GM21526 (cell line): ENCODE data around the gene SERTAD1.
"Not testable (repeated sequence)": the region's sequence is repeated elsewhere in the genome, so short reads cannot be mapped to it uniquely, and the experiment has no call there.

Source experiments
- ATAC-seq: cut with Tn5 transposase; IDR thresholded peaks from one replicate; pipeline ENCODE4 v1.9.1; 2021; ENCODE audit warnings: moderate library complexity; ENCODE audit not compliant: unreplicated experiment, low FRiP score

Gene SERTAD1

GRCh38 chr19:40452016-40452415 is 26.2 kb upstream of the SERTAD1 start:
- no peak for ATAC-seq

DNA sequence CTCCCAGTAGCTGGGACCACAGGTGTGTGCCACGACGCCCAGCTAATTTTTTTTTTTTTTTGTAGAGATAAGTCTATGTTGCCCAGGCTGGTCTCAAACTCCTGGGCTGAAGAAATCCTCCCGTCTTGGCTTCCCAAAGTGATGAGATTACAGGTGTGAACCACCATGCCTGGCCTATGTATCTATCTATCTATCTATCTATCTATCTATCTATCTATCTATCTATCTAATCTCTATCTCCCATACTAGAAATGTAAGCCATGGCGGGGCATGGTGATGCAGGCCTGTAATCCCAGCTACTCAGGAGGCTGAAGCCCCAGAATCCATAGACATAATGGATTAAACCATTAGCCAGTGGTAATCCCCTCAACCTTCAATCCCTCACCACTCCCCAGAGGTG is 24.9 kb upstream of the SERTAD1 start:
- ATAC-seq: no peak

- ATAC-seq: no peak
Observed at GRCh38 chr19:40449506-40449905, 23.7 kb upstream of the SERTAD1 start.

- ATAC-seq: no peak
Observed at GRCh38 chr19:40446263-40446784, 20.5 kb upstream of the SERTAD1 start.

DNA sequence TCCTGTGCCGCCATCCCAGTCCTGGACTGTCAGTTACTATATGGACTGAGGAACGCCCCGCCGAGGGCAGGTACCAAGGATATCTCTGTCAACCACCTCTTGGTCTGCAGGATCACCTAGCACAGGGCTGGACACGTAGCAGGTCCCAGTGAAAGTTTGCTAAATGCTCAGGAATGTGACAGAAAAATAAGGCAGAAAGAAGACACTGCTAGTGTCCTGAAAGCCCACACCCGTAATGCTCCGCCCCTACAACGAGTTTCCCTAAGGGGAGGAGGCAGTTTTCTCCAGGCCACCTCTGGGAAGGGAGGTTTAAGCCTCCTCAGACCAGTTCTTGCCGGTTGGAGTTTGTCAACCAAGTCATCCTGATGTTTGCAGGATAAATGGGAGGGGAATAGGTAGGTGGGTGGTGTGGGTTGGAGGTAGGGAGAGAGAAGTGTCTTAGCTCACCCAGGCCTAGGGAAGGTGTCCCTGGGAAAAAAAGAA is 20.0 kb upstream of the SERTAD1 start:
- ATAC-seq: no peak

DNA sequence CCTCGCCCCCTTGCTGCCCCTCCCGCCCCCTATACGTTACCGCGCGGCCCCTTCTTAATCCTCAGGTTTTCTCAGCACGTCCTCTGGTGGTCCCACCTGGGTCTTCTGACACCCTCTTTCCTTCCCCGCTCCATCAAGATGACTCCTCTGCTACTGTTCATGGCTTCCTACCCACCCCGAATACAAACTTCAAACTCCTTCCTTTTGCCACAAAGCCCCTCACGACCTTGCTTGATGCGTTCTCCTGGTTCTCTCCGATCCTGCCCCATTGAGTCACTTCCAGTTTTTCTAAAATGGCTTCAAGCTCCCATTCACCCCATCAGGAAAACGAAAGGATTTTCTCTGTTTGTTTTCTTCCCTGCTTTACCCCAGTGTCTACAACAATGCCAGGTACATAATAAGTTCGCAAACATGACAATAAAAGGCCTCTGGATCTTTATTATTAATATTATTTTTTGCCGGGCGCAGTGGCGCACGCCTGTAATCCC is 19.1 kb upstream of the SERTAD1 start:
- ATAC-seq: no peak

GRCh38 chr19:40444000-40444824 is 18.4 kb upstream of the SERTAD1 start, which contains the start of gene SERTAD3:
Gene SERTAD3, minus strand, starts transcription at chr19:40444335. Its CDS starts 2,255 bp downstream, at chr19:40442080.
- ATAC-seq: peak; percentile 55

DNA sequence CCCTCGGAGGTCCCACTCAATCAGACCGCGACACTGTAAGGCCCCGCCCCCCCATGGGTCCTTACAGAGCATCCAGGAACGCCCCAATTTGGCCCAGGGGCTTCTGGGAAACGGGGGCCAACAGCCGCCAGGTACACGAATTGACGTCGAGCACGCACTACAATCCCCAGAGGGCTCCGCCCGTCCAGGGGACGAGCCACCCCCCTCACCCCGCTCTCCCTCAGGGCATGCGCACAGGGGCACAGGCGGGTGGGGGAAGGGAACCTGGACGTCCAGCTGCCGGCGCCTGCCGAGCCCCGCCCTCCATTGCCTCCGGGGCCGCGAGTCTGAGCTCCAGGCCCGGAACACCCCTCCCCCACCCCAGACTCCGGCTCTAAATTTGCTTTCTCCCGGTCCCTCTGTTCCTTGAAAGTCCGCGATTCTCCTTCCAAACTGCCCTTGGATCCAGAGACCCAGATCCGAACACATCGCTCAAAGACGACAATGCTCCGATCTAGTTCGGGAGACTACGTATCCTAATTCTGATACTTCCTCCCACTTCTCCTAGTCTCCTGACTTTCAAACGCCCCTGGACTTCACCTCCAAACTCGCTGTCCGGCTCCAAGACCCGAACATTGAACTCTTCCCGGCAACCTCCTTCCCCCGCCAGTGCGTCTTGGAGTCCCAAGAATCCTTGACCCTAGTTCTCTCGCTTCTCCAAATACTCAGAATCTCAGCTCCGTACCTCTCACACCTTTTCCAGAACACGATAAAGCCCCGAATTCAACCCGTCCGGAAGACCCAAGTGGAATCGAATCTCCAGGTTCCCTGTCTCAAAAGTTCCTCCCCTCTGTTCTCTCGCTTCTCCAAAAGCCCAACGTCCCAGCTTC is 17.6 kb upstream of the SERTAD1 start:
- peak; percentile 60 for ATAC-seq

DNA sequence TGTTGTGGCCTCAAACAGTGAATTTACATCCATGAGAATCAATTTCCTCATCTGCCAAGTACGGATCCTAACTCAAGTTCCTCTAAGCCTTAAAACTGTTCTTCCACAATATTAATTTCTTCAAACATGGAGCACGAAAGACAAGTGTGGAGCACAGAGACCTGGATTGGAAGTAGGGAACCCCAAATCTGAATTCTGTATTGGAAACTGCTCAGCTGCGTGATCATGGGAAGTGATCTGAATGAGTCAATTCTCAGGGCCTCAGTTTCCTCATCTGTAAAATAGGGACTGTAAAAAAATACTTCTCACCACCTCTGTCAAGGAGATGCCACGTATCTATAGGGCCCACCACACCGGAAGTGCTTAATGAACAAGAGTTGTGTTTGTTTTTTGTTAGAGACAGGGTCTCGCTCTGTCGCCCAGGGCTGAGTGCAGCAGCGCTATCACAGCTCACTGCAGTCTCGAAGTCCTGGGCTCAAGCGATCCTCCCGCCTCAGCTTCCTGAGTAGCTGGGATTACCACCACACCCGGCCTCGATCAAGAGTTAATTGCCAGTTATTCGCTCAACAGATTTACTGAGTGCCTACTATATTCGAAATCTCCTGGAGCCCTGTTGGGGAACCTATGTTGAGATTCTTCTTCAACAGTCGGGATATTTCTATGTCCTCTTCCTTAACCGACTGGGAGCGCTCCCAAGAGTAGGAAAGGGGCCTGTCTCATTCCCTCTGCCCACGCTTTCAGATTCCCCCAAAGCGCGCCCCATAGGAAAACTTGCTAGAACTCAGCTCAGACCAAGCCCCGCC is 16.7 kb upstream of the SERTAD1 start:
- ATAC-seq: no peak

DNA sequence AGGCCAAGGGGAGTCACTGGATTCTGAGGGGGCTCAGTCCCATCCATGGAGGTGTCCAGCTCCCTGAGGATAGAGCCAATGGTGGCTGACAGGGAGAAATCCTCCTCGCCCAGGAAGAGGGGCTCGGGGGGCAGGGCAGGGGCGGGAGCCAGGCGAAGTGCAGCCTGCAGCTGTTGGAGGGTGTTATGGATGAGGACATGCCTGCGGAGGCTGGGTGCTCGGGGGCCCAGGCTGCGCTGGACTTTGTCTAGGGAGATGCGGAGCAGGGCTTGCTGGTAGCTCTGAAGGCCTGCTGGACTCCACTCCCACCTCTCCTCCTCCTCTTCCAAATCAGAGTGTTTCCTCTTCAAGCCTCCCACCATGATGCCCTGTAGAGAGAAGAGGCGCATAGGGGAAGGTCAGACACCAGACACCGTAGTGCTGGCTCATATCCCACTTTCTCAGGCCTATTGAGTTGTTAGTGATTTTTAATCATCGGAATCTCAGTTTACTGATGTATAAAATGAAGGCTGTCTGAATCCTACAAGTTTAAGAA is 16.0 kb upstream of the SERTAD1 start:
- no peak for ATAC-seq

DNA sequence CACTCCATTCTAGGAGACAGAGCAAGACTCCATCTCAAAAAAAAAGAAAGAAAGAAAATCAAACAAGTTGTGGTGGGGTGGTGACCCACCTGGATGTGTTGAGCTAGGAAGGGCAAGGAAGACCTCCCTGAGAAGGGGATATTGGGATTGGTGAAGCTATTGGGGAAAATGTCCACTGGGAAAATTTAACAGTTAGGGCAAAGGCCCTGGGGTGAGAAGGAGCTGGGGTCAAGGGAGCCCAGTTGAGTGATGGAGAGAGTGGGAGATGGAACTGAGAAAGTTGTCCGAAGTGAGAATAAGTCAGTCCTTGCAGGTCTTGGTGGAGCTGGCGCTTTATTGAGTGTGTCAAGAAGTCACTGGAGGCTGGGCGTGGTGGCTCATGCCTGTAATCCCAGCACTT is 12.5 kb upstream of the SERTAD1 start:
- no peak for ATAC-seq

DNA sequence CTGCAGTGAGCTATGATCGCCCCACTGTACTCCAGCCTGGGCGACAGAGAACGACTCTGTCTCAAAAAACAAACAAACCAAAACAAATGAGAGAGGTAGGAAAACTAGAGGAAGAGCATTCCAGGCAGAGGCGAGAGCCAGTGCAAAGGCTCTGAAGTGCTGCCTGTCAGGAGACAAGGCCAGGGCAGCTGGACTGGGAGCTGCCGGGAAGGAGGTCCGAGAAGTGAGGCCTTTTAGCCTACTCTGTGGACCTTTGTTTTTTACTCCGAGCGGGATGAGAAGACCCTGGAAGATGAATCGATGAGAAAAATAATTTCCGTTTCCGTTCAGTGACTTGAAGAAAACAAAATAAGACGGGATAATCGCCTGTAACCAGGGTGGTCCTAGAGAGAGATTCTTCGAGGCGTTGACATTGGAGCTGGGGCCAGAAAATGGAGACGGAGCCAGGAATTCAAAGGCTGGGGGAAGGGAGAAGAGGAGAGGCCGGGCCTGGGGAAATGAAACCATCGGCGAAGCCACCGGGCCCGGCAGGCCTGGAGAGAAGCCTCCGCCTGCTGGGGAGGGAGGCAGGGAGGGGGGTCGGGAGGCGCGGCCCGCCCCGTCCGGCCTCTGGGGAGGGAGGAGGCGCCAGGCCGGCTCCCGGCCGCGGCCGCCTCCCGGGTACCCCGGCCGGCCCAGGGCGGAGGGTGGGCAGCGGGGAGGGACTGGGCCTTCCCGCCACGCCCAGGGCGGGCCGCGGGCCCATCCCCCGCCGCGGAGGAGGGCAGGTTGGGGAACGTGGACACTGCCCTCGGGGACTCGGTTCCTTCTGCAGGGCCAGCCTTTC is 7.8 kb upstream of the SERTAD1 start:
- ATAC-seq: no peak

GRCh38 chr19:40432760-40433159 is 7.0 kb upstream of the SERTAD1 start:
- ATAC-seq: not testable (repeated sequence)

DNA sequence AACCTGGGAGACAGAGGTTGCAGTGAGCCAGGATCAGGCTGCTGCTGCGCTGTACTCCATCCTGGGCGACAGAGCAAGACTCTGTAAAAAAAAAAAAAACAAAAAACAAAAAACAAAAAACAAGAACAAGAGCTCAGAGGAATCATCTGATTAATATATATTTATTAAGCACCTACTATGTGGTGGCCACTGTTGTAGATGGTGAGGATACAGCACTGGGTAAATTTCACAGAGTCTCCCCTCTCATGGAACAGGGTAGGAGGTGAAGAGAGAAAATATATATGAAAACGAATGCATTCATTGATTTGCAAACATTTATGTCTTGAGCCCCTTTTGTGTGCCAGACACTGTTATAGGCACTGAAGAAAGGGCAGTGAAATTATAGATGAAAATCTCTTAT is 5.9 kb upstream of the SERTAD1 start:
- ATAC-seq: no peak

DNA sequence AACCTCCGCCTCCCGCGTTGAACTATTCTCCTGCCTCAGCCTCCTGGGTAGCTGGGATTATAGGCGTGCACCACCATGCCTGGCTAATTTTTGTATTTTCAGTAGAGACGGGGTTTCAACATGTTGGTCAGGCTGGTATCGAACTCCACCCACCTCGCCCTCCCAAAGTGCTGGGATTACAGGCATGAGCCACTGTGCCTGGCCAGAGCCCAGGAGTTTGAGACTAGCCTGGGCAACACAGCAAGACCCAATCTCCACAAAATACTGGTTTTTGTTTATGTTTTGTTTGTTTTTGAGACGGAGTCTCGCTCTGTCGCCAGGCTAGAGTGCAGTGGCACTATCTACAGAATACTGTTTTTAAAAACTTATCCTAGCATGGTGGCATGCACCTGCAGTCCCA is 4.5 kb upstream of the SERTAD1 start:
- not testable (repeated sequence) for ATAC-seq

GRCh38 chr19:40428197-40428596 is 2.4 kb upstream of the SERTAD1 start:
- not testable (repeated sequence) for ATAC-seq

GRCh38 chr19:40424637-40425449 is 949 bp downstream of the SERTAD1 start:
- ATAC-seq: no peak

DNA sequence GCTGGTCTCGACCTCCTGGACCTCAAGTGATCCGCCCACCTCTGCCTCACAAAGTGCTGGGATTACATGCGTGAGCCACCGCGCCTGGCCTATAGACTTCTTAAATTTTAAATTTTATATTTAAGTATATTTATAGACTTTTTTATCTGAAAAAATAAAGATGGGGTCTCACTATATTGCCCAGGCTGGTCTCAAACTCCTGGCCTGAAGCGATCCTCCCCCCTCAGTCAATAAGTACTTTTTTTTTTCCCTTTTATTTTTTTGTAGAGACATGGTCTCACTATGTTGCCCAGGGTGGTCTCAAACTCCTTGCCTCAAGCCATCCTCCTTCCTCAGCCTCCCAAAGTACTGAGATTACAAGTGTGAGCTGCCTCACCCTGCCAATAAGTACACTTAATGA is 1.9 kb downstream of the SERTAD1 start:
- ATAC-seq: no peak
